ENCODE data around the gene RANBP1. TPM values are rescaled to one million over a fixed set of nuclear protein-coding genes. Genes with fewer than 3 reads are reported as not detected.

Gene RANBP1
- polyA plus RNA-seq, 2 of the 4 experiments (the other 2 are of a cell fraction), result 239 to 338 TPM

- H3K4me3 ChIP-seq, result no peak overlapping the region
- 87% methylated on average over 6 of the region's 22 CpGs for WGBS (ENCODE audit: missing lambda C conversion rate)
- FAIRE-seq (no peak), ATAC-seq (no peak), DNase-seq (ENCODE audit: low read depth in 1 of 2, low spot score in 1 of 2) (no peak)
- H3K4me2 ChIP-seq, result no peak overlapping the region
- H3K4me1 ChIP-seq, result no peaks in the 10 kb centered on the region
- CTCF ChIA-PET, result no interaction called here
- TF ChIP-seq BHLHE40 (IDR thresholded peaks at IDR 0.05; ENCODE audit: low read depth, low read length), result no peak
- no peak for TF ChIP-seq ZSCAN20 (CRISPR knock-in tag; IDR thresholded peaks at IDR 0.05)
- no peak for TF ChIP-seq RARB (CRISPR knock-in tag; IDR thresholded peaks at IDR 0.05)
- no peak for TF ChIP-seq NFE2L2 (conservative IDR thresholded peaks at IDR 0.05; ENCODE audit: low read length)
- TF ChIP-seq CHD2 (IDR thresholded peaks at IDR 0.05; ENCODE audit: low read length, partially characterized antibody), result no peak
- TF ChIP-seq RAD21 (conservative IDR thresholded peaks at IDR 0.05 in 1 of 2, IDR thresholded peaks at IDR 0.05 in 1 of 2), result no peak
- no peak for TF ChIP-seq HOXB13 (CRISPR knock-in tag; IDR thresholded peaks at IDR 0.05; ENCODE audit: low read depth)
- TF ChIP-seq MAX (IDR thresholded peaks at IDR 0.05), result no peak
- POLR2A ChIA-PET, result no interaction called here
- no peaks in the 10 kb centered on the region for H3K9me3 ChIP-seq
- H3K27ac ChIP-seq, result no peak overlapping the region
Measured at GRCh38 chr22:20145206-20145831, 29.4 kb downstream of the RANBP1 start.

- no peak overlapping the region for H3K4me3 ChIP-seq
- H3K4me1 ChIP-seq, result no peaks in the 10 kb centered on the region
- ATAC-seq, result no peak
- no peaks in the 10 kb centered on the region for H3K9me3 ChIP-seq
- CTCF ChIA-PET, result no interaction called here
- no peak overlapping the region for H3K4me2 ChIP-seq
- no peak for DNase-seq (ENCODE audit: low read depth in 1 of 2, low spot score in 1 of 2)
- TF ChIP-seq KDM1A (IDR thresholded peaks at IDR 0.05; ENCODE audit: low read depth) (no peak), NPAS2 (CRISPR knock-in tag; IDR thresholded peaks at IDR 0.05; ENCODE audit: borderline replicate concordance) (no peak), EP300 (IDR thresholded peaks at IDR 0.05) (no peak), BHLHE40 (IDR thresholded peaks at IDR 0.05; ENCODE audit: low read depth, low read length) (no peak), TP53 (CRISPR knock-in tag; IDR thresholded peaks at IDR 0.05) (no peak)
- H3K27ac ChIP-seq, result no peak overlapping the region
- POLR2A ChIA-PET, result no interaction called here
- WGBS (ENCODE audit: missing lambda C conversion rate), result no CpG with 5 or more reads among the region's 21 CpGs
- FAIRE-seq, result no peak
Measured at GRCh38 chr22:20145832-20146223, 29.9 kb downstream of the RANBP1 start.

- DNase-seq (ENCODE audit: low read depth in 1 of 2, low spot score in 1 of 2) (no peak), ATAC-seq (no peak), FAIRE-seq (no peak)
- POLR2A ChIA-PET, result no interaction called here
- Histone ChIP-seq H3K4me2 (no peak overlapping the region), H3K9me3 (no peaks in the 10 kb centered on the region), H3K4me3 (no peak overlapping the region), H3K4me1 (no peaks in the 10 kb centered on the region), H3K27ac (no peak overlapping the region)
- TF ChIP-seq EHMT2 (IDR thresholded peaks at IDR 0.05; ENCODE audit: low read depth) (no peak), HMGXB4 (CRISPR knock-in tag; IDR thresholded peaks at IDR 0.05; ENCODE audit: borderline replicate concordance) (no peak), RFX5 (IDR thresholded peaks at IDR 0.05) (no peak)
- CTCF ChIA-PET, result interaction anchor here (1.5 kb wide), 1 partner anchor 10 kb away, joined by 7 read pairs; no protein-coding TSS in a partner anchor
- 43% methylated on average over 1 of the region's 22 CpGs for WGBS (ENCODE audit: missing lambda C conversion rate)
Measured at GRCh38 chr22:20146777-20147176, 30.9 kb downstream of the RANBP1 start.

GRCh38 chr22:20147237-20147988, 31.5 kb downstream of the RANBP1 start:
- WGBS (ENCODE audit: missing lambda C conversion rate), result 93% methylated on average over 3 of the region's 14 CpGs
- Histone ChIP-seq H3K27ac (no peak overlapping the region), H3K4me3 (no peak overlapping the region), H3K4me1 (no peaks in the 10 kb centered on the region), H3K4me2 (no peak overlapping the region), H3K9me3 (no peaks in the 10 kb centered on the region)
- no peak for FAIRE-seq
- ChIA-PET CTCF (interaction anchor here (1.5 kb wide), 2 partner anchors 10 to 137 kb away, joined by 4 to 7 read pairs; no protein-coding TSS in a partner anchor), POLR2A (no interaction called here)
- no peak for ATAC-seq
- no peak for TF ChIP-seq HMGXB4 (CRISPR knock-in tag; IDR thresholded peaks at IDR 0.05; ENCODE audit: borderline replicate concordance)
- TF ChIP-seq BHLHE40 (IDR thresholded peaks at IDR 0.05; ENCODE audit: low read depth, low read length), result no peak
- no peak for DNase-seq (ENCODE audit: low read depth in 1 of 2, low spot score in 1 of 2)
